NCI-H524 (cell line): Measurements from ENCODE around the gene CYP26B1.
A peak's percentile ranks its signal among the peaks of the same experiment; 100 is the strongest.

Source experiments
- DNase-seq, 2 experiments: peaks; one replicate each; lab custom pipeline; 2025; lab: John Stamatoyannopoulos, UW

CYP26B1 gene

DNA sequence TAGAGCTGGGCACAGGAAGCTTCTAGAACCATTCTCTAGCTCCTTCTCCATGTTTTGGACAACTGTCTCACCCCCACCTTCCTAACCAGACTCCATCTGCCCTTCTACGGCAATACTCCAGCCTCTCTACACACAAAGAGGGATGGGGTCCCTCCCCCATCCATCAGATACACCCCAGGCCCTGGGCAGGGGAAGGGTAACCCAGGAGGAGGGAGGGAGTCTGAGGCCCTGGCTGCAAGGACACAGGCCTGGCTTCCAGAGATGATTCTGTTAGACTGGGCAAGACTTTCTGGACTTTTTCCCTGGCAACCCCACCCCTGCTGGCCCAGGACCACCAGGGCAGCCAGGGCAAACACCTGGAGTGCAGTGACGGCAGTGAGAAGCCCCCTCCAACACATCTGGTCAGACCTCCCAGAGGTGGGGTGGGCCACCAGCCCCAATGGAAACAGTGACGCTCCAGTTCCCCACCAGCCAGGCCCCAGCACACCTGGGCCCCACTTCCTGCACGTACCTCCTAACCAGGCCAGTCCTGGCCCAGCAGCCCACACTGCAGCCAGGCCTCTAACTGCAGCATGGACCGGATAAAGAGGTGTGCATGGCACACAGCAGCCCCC lies 6.5 kb downstream of the CYP26B1 start:
- DNase-seq, result no peak

DNA sequence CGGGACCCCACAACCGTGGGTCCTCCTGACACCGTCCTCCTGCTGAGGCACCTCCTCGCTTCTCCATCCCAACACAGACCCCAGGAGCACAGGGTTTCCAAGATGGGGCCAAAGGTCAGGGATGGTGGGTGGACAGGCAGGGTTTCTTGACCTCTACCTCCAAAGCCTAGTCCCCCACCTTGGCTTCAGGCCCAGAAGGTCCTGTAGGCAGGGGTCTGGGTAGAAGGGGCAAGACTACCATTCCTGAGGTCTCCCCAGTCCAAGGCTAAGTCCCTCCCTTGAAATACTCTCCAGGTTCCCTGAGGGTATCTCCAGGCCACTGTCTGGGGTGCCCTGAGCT lies 7.1 kb downstream of the CYP26B1 start:
- DNase-seq, result no peak

- DNase-seq, result no peak
These were observed 7.6 kb downstream of the CYP26B1 start for GRCh38 chr2:72139874-72140620.

GRCh38 chr2:72139471-72139873 lies 8.2 kb downstream of the CYP26B1 start:
- no peak for DNase-seq

- no peak for DNase-seq
These were observed 8.7 kb downstream of the CYP26B1 start for GRCh38 chr2:72138921-72139381.

DNA sequence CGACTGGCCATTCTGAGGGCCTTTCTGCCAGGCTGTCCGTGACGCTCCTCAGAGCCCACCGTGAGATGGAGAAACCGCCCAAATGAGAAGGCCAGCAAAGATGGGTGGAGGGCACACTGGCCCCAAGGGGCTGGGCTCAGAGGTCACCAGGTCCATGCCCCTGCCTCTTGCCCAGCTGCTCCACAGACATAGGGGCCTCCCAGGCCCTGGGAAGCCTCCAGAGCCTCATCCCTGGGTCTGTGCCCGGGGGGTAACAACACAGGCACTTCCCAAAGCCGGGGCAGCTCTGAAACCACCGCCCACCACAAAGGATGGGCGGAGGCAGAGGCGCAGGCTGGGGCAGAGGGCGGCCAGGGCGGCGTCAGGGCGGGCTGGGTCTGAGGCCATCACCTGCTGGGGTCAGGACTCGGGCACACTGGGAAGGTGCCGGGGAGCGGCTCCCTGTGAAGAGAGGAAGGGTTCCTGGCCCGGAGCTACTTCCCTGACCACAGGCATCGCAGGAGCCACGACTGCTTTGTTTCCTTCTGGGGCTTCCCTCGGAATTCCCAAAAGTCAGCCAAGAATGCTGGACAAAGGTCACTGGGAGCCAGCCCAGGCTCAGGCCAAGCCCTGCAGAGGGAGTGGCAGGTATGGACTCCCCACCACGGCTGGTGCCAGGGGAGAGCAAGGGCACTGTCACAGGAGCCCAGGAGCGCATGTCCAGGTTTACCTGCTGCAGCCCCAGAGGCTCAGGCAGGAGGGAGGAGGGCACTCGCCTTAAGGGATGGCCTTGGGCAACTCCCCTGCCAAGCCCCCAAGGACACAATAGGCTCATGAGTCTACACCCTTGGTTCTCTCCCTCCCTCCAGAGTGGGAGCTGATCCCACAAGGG lies 9.4 kb downstream of the CYP26B1 start:
- DNase-seq, result no peak

DNA sequence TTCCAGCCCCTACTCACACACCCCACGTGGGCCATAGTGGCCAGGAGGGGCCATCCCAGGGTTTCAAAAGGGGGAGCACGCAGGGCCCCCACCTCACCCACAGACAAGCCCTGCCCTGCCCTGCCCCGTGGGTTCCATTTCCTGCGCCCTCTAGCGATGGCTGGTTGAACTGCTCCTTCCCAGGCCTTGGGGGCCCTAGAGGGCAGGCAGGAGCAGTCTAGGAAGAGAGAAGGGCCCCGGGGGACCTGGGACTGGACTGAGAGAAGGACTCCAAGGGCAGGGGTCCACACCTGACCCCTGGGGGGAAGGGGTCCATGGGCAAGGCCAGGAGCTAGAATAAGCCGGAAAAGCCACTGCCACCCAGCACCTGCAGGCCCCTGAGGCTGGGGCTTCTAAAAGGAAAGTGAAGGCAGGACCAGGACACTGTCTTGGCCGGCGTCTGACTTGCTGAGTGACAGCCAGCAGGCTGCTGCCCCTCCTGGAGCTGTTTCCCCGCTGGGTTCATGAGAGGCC lies 10.1 kb downstream of the CYP26B1 start:
- DNase-seq, result peak in 1 of 2 experiments; percentile 40

GRCh38 chr2:72136933-72137497 lies 10.6 kb downstream of the CYP26B1 start:
- no peak for DNase-seq

GRCh38 chr2:72136331-72136730 lies 11.3 kb downstream of the CYP26B1 start:
- DNase-seq, result no peak

DNA sequence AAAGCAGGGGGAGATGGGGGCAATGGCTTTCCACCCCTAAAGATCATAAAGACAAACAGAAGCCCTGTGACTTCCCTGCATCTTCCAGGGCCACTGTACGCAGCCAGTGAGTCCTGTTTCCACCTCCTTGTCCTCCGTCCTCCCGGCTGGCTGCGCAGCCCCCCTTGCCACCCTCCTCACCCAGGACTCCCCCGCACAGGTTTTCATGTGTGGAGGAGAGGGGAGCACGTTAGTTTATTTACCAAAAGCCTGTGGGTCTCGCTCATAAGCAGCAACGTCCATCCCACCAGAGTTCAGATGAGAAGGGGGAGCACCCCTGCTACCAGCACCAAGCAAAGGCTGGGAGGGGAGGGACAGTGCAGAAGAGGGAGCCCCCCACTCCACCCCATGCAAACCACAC lies 11.7 kb downstream of the CYP26B1 start:
- no peak for DNase-seq

GRCh38 chr2:72134997-72135800 lies 12.5 kb downstream of the CYP26B1 start:
- no peak for DNase-seq

DNA sequence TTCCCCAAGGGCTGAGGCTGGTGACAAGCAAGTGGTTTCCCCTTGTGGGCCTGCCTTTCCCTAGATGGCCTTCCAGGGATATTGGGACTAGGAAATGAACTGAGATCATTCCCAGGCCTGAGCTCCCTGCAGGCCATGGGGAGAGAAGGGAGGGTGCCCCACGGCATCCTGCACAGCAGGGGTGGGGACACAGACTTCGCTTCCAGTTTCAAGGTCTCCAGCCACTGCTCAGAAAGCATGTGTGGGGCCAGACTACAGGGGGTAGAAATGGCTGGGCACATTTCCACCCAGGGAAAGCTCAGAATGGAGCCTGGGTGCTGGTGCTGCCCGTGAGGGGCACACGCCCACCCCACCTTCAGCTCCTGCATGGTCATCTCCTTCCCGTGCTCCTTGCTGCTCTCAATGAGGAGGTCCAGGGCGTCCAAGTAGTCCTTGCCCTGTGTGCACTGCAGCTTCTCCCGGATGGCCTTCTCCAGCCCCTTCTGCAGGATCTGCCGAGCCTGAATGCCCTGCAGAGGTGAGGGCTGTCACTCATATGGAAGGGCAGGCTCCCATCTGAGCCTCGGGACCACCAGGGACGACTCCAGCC lies 13.2 kb downstream of the CYP26B1 start:
- DNase-seq, result no peak

DNA sequence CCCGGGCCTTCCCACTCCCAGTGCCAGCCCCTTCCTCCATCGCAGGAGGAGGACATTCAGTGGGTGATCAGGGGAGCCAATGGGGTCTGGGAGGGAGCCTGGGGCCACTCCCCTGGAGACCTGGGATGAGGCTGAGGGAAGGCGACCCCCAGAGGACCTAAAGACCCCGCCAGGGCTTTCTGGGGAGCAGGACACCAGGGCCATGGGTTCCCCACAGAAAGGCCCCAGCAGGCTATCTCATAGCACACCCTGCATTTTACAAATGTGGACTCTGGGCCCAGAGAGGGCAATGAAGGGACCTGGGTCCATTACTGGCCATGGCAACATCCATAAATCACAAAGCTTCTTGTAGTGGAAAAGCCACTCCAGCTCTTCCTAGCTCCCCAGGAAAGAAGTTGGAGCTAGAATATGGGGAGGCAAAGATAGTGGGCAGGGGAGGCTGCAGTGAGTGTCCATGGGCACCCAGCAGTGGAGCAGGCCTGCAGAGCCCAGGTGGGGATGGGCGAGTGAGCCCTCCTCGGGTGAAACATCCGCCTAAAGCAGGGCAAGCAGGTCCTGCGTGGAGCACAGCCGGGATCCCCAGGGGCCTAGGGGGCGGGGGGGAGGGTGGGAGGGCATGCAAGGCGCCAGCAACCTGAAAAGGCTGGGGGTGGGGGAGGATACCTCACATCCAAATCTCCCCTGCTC lies 13.8 kb downstream of the CYP26B1 start:
- no peak for DNase-seq

DNA sequence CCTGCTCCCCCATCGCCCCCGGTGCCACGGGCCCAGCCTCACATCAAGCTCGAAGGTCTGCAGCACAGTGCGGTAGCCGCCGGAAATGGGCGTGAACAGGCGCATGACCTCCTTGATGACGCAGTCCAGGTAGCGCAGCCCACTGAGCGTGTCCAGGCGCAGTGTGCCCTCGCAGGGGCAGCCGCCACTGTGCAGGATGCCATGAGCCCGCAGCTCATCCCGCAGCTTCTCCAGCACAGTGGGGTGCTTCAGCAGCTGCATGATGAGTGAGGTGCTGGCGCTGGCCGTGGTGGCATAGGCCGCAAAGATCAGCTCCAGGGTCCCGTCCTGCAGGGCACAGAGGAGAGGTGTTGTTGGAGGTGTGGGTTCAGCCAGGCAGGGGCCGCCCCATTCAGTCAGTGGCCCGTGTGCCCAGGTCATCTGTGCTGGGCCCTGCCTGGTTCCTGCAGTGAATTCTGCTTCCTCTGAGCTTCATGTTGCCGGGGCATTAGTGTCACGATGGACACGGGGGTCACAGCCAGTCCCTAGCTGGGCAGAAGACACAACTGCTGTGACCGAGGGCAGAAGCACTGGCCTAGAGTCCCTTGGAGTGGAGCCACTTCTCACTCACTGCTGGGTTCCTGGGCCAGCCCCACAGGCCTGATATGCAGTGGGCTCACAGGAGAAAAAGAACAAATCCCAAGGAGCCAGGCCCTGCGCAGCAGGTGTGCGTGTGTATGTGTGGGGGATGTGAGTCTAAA lies 14.5 kb downstream of the CYP26B1 start:
- no peak for DNase-seq

DNA sequence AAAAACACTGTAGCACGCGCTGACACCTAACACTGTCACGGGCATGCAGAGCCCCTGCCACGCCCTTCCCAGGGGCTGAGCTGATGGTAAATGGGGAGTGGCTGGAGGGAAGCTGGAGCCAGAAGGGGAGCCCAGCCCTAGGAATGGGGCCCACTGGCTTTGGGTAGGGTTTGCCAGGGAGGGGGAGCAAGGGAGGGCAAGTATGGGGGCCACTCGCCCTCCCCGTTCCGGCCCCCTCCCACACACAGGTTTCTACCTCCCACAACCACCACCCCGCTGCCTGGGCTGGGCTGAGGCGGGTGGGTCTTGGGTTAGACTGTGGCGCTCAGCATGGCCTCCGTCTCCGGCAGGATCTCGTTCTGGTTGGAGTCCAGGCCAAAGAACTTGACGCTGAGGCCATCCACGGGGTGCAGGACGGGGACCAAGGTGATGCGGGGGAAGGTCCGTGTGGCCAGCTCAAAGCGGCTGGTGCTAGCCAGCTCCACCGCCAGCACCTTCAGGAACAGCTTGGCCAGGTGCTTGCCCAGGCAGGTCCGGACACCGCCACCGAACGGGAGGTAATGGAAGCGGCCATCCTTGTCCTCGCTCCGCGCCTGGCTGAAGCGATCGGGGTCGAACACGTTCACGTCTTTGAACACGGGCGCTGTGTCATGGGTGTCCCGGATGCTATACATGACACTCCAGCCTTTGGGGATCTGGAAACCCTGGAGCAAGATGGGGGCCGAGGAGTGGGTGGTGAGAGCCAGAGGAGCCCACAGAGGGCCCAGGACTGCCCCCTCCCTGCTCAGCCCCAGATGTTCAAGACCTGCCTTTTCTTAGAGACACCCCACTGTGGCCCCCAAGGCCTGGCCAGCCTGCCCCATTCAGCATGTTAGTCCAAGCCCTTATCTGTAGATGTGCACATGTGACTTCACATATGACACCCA lies 15.5 kb downstream of the CYP26B1 start:
- no peak for DNase-seq

DNA sequence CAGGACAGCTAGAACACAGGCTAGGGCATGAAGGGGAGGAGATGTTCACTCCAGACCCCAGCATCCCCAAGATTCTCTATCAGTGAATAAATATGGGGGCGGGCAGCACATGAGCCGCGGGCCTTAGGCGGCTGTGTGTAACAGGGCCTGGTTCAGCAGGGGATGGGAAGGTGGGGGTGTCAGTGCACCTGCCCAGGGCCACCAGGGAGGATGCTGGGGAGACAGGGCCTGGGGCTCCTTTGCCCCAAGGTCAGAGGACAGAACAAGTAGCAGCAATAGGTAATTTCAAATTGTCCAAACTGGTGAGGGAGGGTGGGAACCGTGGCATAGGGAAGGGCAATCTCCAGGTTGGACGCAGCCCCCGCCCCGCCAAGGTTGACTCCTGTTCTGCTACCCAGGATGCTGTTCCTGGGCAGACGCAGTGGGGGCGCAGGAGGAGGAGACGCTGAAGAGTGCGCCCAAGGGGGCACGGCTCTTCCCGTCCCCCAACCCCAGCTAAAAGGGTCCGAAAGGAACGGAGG lies 16.2 kb downstream of the CYP26B1 start:
- DNase-seq, result no peak

GRCh38 chr2:72130659-72131360 lies 16.9 kb downstream of the CYP26B1 start:
- no peak for DNase-seq
